ENCODE data around the gene LRCH1. TPM values are rescaled to one million over a fixed set of nuclear protein-coding genes. Genes with fewer than 3 reads are reported as not detected.
A peak's percentile ranks its signal among the peaks of the same experiment; 100 is the strongest.

The LRCH1 gene
- total and polyA plus RNA-seq, 2 experiments from 2014 or later = 4.7 to 5.0 TPM

DNA sequence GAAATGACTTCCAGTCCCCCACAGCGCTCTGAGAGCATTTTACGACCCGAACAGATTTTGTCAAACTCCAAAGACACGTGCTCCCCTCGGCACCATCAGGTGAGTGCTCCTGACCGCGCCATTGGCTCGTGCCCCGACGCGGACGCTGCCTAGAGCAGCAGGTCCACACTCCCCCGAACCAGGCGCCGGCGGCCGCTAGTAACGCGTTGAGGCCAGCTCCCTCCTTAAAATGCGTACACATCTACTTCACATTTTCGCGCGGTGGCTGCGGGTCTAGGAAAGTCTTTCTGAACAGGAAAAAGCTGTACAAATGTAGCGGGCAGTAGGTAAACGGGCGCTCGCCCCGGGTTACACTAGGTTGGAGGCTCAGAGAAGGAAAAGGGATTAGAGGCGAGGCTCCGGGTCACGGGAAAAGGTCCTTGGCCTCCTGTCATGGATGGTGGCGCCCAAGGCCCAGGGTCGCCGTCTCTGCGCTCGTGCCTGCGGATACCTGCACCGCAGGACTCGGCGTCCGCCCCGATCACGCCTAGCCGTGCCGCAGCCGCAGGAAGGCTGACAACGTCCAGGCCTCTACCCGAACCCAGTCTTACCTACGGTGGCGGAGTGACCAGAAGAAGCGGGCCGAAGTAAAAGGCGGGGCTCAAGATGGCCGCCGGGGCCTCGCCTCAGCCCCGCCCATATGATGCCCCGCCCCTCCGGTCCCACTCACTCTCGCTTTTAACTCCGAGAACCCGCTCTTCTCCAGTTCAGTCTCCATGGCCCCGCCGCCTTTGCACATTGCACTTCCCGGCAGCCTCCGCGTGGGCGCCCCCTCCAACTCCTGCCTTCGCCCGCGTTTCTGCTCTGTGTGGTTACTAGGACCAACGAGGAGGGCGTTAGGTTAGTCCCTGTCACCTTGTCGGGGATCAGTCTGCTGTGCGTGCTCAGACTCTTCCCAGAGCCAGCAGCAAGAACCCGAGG is 243.8 kb downstream of the LRCH1 start, which contains the start of gene ESD:
Gene ESD (minus strand): TSS at position 647 of the 960 bp plus-strand sequence. CDS start 5,748 bp downstream, outside the sequence.
- 1 to 2% methylated on average over 65 to 71 of the region's 77 CpGs for WGBS, 2 experiments (ENCODE audit: low coverage in 1 of 2, low lambda C conversion rate in 2 of 2, missing lambda C conversion rate in 2 of 2)
- Histone ChIP-seq H3K9me2 (ENCODE audit: insufficient read depth) (no peaks in the 10 kb centered on the region), H4K20me1 (ENCODE audit: insufficient read depth) (no peaks in the 10 kb centered on the region), H3K4me3 (peak within 1 kb of the TSS; percentile 94), H2AFZ (peak within 1 kb of the TSS; percentile 94), H3K9me3 (ENCODE audit: low read depth) (no peaks in the 10 kb centered on the region), H3K27me3 (replicated peaks; ENCODE audit: insufficient read depth) (no peaks in the 10 kb centered on the region), H3K4me1 (ENCODE audit: insufficient read depth) (peaks cover 15% of the 10 kb centered on the region), H3K36me3 (ENCODE audit: low read depth) (peaks cover 13% of the 10 kb centered on the region), H3K79me2 (ENCODE audit: insufficient read depth) (peaks cover 51% of the 10 kb centered on the region), H3K27ac (peak within 1 kb of the TSS; percentile 89), H3F3A (ENCODE audit: insufficient read depth) (peaks cover 6% of the 10 kb centered on the region; the same call in 1 of the 2 replicates), H3K4me2 (ENCODE audit: unreplicated experiment) (peak within 1 kb of the TSS; percentile 88), H3K9ac (peak within 1 kb of the TSS; percentile 96)
- DNase-seq = peak; percentile 98
- TF ChIP-seq EZH2phosphoT487 (IDR thresholded peaks at IDR 0.05; ENCODE audit: insufficient read depth, low read depth) (no peak), EZH2 (IDR thresholded peaks at IDR 0.05; ENCODE audit: insufficient read depth, poor library complexity, severe bottlenecking) (no peak)
- in situ Hi-C loops (cut with MboI) = no loop called here

DNA sequence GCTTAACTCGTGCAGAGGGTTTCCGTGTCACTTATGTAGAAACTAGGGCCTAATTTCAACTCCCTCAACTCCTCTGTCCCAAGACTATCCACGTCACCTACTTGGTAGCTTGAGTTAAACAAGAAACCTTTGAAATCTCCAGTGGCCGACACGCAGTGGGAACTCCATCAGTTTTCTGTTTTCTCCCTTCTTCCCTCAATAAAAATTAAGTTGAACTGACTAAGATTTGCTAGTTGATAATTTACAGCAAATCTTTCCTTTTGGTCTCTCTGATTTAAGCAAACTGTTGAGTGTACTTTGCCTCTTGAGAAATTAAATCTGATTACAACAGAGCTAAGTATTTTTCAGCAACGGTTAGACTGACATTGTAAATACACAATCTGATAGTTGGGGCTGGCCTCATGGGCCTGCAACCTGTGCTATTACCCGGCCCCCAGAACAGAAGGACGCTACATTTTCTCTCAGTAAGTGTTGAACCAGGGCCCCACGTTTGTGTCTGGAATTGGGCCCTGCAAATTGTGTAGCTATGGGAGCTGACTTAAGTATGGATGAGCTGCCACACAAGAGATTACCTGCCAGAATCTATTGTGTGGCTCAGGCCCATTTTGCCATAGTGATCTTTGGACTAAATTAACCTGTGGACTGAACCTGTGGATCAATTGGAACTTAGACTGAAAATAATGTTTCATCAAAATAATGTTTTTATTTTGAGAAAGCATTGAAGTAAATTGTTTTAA is 244.7 kb downstream of the LRCH1 start:
- Histone ChIP-seq H3K9me3 (ENCODE audit: low read depth) (no peaks in the 10 kb centered on the region), H3K27me3 (replicated peaks; ENCODE audit: insufficient read depth) (no peaks in the 10 kb centered on the region), H3K79me2 (ENCODE audit: insufficient read depth) (peaks cover 42% of the 10 kb centered on the region), H3K9me2 (ENCODE audit: insufficient read depth) (no peaks in the 10 kb centered on the region), H3F3A (ENCODE audit: insufficient read depth) (peaks cover 6% of the 10 kb centered on the region; the same call in 1 of the 2 replicates), H4K20me1 (ENCODE audit: insufficient read depth) (no peaks in the 10 kb centered on the region), H2AFZ (peak overlapping the region; percentile 94), H3K27ac (peak overlapping the region; percentile 89), H3K4me1 (ENCODE audit: insufficient read depth) (peaks cover 23% of the 10 kb centered on the region), H3K9ac (peak overlapping the region; percentile 96), H3K4me3 (peak overlapping the region; percentile 94), H3K36me3 (ENCODE audit: low read depth) (0 out of 2 replicates have a peak, but pooled peaks cover 5% of the 10 kb centered on the region), H3K4me2 (ENCODE audit: unreplicated experiment) (peak overlapping the region; percentile 88)
- in situ Hi-C loops (cut with MboI) = no loop called here
- TF ChIP-seq EZH2 (IDR thresholded peaks at IDR 0.05; ENCODE audit: insufficient read depth, poor library complexity, severe bottlenecking) (no peak), EZH2phosphoT487 (IDR thresholded peaks at IDR 0.05; ENCODE audit: insufficient read depth, low read depth) (no peak)
- DNase-seq = peak; percentile 73
- 31 to 32% methylated on average over 8 of the region's 9 CpGs for WGBS, 2 experiments (ENCODE audit: low coverage in 1 of 2, low lambda C conversion rate in 2 of 2, missing lambda C conversion rate in 2 of 2)

DNA sequence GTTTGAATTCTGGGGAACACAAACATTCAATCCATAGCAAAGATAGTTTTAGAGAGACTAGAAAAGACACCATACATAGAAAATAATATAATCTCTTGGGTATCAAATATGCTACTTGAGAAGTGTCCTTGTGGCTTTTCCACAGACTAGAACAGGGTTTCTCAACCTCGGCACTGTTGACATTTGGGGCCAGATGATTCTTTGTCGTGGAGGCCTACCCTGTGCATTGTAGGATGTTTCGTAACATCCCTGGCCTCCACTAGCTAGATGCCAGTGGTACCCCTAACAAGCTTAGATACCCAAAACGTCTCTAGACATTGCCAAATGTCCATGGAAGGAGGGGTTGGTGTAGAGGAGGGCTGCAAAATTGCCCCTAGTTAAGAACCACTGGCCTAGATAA is 246.2 kb downstream of the LRCH1 start:
- no peak for DNase-seq
- Histone ChIP-seq H3K4me3 (no peak overlapping the region), H3K27me3 (replicated peaks; ENCODE audit: insufficient read depth) (no peaks in the 10 kb centered on the region), H3K9me3 (ENCODE audit: low read depth) (no peaks in the 10 kb centered on the region), H3K4me2 (ENCODE audit: unreplicated experiment) (no peak overlapping the region), H3K79me2 (ENCODE audit: insufficient read depth) (peaks cover 28% of the 10 kb centered on the region), H3K36me3 (ENCODE audit: low read depth) (no peaks in the 10 kb centered on the region), H4K20me1 (ENCODE audit: insufficient read depth) (no peaks in the 10 kb centered on the region), H3F3A (ENCODE audit: insufficient read depth) (peaks cover 14% of the 10 kb centered on the region), H3K4me1 (ENCODE audit: insufficient read depth) (peaks cover 31% of the 10 kb centered on the region), H3K9ac (no peak overlapping the region), H2AFZ (no peak overlapping the region), H3K27ac (no peak overlapping the region), H3K9me2 (ENCODE audit: insufficient read depth) (no peaks in the 10 kb centered on the region)
- in situ Hi-C loops (cut with MboI) = no loop called here
- WGBS, 2 experiments (ENCODE audit: low coverage in 1 of 2, low lambda C conversion rate in 2 of 2, missing lambda C conversion rate in 2 of 2) = 85 to 98% methylated on average over 4 of the region's 4 CpGs
- TF ChIP-seq EZH2 (IDR thresholded peaks at IDR 0.05; ENCODE audit: insufficient read depth, poor library complexity, severe bottlenecking) (no peak), EZH2phosphoT487 (IDR thresholded peaks at IDR 0.05; ENCODE audit: insufficient read depth, low read depth) (no peak)

DNA sequence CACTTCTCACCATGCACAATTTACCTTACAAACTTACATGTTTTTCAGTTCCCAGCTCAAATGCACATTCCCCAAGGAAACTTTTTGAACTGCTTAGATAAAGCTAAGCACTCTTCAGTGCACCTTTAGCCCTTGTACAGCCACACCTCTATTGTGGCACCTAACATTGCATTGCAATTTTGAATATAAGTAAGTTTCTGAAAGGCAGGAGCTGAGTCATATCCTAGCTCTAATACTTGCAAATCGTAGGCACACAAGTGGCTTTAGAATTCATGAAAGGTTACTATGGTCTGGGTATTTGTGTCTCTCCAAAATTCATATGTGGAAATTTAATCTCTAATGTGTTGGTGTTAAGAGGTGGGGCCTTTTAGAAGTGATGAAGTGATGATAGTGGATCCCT is 248.9 kb downstream of the LRCH1 start:
- Histone ChIP-seq H3K79me2 (ENCODE audit: insufficient read depth) (peaks cover under 1% of the 10 kb centered on the region), H3K9ac (no peak overlapping the region), H4K20me1 (ENCODE audit: insufficient read depth) (no peaks in the 10 kb centered on the region), H3K27me3 (replicated peaks; ENCODE audit: insufficient read depth) (no peaks in the 10 kb centered on the region), H3K4me2 (ENCODE audit: unreplicated experiment) (no peak overlapping the region), H3K4me3 (no peak overlapping the region), H3K4me1 (ENCODE audit: insufficient read depth) (peaks cover 29% of the 10 kb centered on the region), H3K9me3 (ENCODE audit: low read depth) (no peaks in the 10 kb centered on the region), H3K27ac (no peak overlapping the region), H3K9me2 (ENCODE audit: insufficient read depth) (no peaks in the 10 kb centered on the region), H3F3A (ENCODE audit: insufficient read depth) (peaks cover 24% of the 10 kb centered on the region), H3K36me3 (ENCODE audit: low read depth) (no peaks in the 10 kb centered on the region), H2AFZ (no peak overlapping the region)
- DNase-seq = no peak
- in situ Hi-C loops (cut with MboI) = no loop called here
- 83 to 95% methylated on average over 1 of the region's 1 CpG for WGBS, 2 experiments (ENCODE audit: low coverage in 1 of 2, low lambda C conversion rate in 2 of 2, missing lambda C conversion rate in 2 of 2)
- TF ChIP-seq EZH2 (IDR thresholded peaks at IDR 0.05; ENCODE audit: insufficient read depth, poor library complexity, severe bottlenecking) = no peak
- TF ChIP-seq EZH2phosphoT487 (IDR thresholded peaks at IDR 0.05; ENCODE audit: insufficient read depth, low read depth) = no peak

Small RNA genes within 50 kb of the gene (small RNA-seq; reads per million reads assigned to genes)
- not detected for gene AL359880.1 (ENCODE audit: low read depth, low replicate concordance)

Other genes with a start within 250 kb of the LRCH1 start
- gene RUBCNL, start 165.9 kb upstream of the LRCH1 start, total RNA-seq (2014; rRNA removed; shearing (Covaris generic)) = 2.1 and 2.7 TPM in 2 replicates
- 1.1 and 1.3 TPM in 2 replicates for gene RUBCNL, start 165.9 kb upstream of the LRCH1 start, polyA plus RNA-seq (2016; fragmentation: Nextera tagmentation; extraction: Ambion mirVana)
- 97.9 and 111 TPM in 2 replicates for gene ESD, start 244.0 kb downstream of the LRCH1 start, total RNA-seq (2014; rRNA removed; shearing (Covaris generic))
- 191 and 194 TPM in 2 replicates for gene ESD, start 244.0 kb downstream of the LRCH1 start, polyA plus RNA-seq (2016; fragmentation: Nextera tagmentation; extraction: Ambion mirVana)